Activated T-cell treated with anti-CD3 and anti-CD28 coated beads, Interleukin-2, amount 50 U/mL, for 24 hours (primary cell): ENCODE results near the gene EBI3.
"Not testable (repeated sequence)": the region's sequence is repeated elsewhere in the genome, so short reads cannot be mapped to it uniquely, and the experiment has no call there.

Experiments used
- DNase-seq: peaks from one replicate; pipeline ENCODE4 v3.0.0-alpha.2; 2020
- H3K27ac Mint-ChIP-seq: 2 replicates; pipeline ENCODE4 v1.8.0; 2020; ENCODE audit warnings: mild to moderate bottlenecking, mixed read lengths
- H3K27me3 Mint-ChIP-seq: 2 replicates; pipeline ENCODE4 v1.8.0; 2020; ENCODE audit warnings: mixed read lengths
- H3K36me3 Mint-ChIP-seq: 2 replicates; pipeline ENCODE4 v1.8.0; 2020; ENCODE audit warnings: low read depth, mixed read lengths
- H3K4me1 Mint-ChIP-seq: 2 replicates; pipeline ENCODE4 v1.8.0; 2020; ENCODE audit warnings: low read depth, mixed read lengths
- H3K4me3 Mint-ChIP-seq: 2 replicates; pipeline ENCODE4 v1.8.0; 2020; ENCODE audit warnings: mild to moderate bottlenecking, moderate library complexity, mixed read lengths
- H3K9me3 Mint-ChIP-seq: 2 replicates; pipeline ENCODE4 v1.8.0; 2020; ENCODE audit warnings: mixed read lengths

Gene EBI3

GRCh38 chr19:4217429-4218264 lies 11.7 kb upstream of the EBI3 start:
- Mint-ChIP-seq H3K36me3 (no peaks in the 10 kb centered on the region), H3K27ac (no peak overlapping the region), H3K27me3 (no peaks in the 10 kb centered on the region), H3K9me3 (peaks cover 6% of the 10 kb centered on the region), H3K4me1 (peaks cover 7% of the 10 kb centered on the region), H3K4me3 (no peak overlapping the region)
- no peak for DNase-seq

- not testable (repeated sequence) for H3K4me1 Mint-ChIP-seq, DNase-seq, H3K27ac Mint-ChIP-seq, H3K9me3 Mint-ChIP-seq, H3K27me3 Mint-ChIP-seq, H3K36me3 Mint-ChIP-seq, H3K4me3 Mint-ChIP-seq
Observed at GRCh38 chr19:4218523-4218922, 10.8 kb upstream of the EBI3 start.

- Mint-ChIP-seq H3K4me3 (no peak overlapping the region), H3K27ac (no peak overlapping the region), H3K27me3 (no peaks in the 10 kb centered on the region), H3K36me3 (no peaks in the 10 kb centered on the region), H3K9me3 (peaks cover 6% of the 10 kb centered on the region), H3K4me1 (no peaks in the 10 kb centered on the region)
- no peak for DNase-seq
Observed at GRCh38 chr19:4220188-4220587, 9.1 kb upstream of the EBI3 start.

- H3K27ac Mint-ChIP-seq = no peak overlapping the region
- no peaks in the 10 kb centered on the region for H3K36me3 Mint-ChIP-seq
- H3K27me3 Mint-ChIP-seq = peaks cover 2% of the 10 kb centered on the region
Observed at GRCh38 chr19:4224470-4224869, 4.9 kb upstream of the EBI3 start.

DNA sequence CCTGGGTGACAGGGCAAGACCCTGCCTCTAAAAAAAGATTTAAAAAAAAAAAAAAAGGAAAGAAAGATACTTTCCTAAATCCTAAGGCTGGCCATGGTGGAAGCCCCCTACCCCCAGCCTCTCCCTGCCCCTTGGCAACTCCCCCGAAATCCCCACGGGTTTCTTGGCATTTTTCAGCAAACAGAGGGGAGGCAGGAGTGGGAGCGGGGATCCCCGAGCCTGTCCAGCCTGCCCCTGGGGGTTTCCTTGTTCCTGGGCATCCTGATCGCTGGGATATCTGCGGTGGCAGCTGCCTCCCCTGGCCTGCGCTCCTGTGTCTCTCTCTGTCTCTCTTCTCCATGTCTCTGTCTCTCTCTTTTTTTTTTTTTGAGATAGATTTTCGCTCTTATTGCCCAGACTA lies 3.4 kb upstream of the EBI3 start:
- DNase-seq = no peak
- Mint-ChIP-seq H3K4me3 (no peak overlapping the region), H3K4me1 (peaks cover 1% of the 10 kb centered on the region), H3K27ac (no peak overlapping the region), H3K27me3 (peaks cover 6% of the 10 kb centered on the region), H3K9me3 (no peaks in the 10 kb centered on the region), H3K36me3 (no peaks in the 10 kb centered on the region)

More at GRCh38 chr19:4224470-4224869, 4.9 kb upstream of the EBI3 start:
- no peak overlapping the region for H3K4me3 Mint-ChIP-seq
- H3K9me3 Mint-ChIP-seq = no peaks in the 10 kb centered on the region
- no peak for DNase-seq
- H3K4me1 Mint-ChIP-seq = peaks cover 1% of the 10 kb centered on the region

DNA sequence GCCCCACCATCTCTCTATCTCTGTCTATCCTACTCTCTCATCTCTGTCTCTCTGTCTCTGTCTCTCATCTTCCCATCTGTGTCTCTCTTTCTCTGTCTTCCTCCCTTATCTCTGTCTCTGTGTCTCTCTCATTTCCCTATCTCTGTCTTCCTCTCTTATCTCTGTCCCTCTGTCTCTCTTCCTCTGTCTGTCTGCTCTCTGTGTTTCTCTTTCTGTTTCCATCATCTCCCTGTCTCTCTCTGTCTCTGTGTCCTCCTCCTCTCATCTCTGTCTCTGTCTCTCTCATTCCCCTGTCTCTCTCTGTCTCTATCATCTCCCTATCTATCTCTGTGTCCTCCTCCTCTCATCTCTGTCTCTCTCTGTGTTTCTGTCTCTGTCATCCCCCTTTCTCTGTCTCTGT lies 1.6 kb upstream of the EBI3 start:
- Mint-ChIP-seq H3K9me3 (no peaks in the 10 kb centered on the region), H3K27me3 (peaks cover 16% of the 10 kb centered on the region), H3K27ac (no peak overlapping the region), H3K36me3 (no peaks in the 10 kb centered on the region), H3K4me3 (no peak overlapping the region), H3K4me1 (peaks cover 1% of the 10 kb centered on the region)
- no peak for DNase-seq

DNA sequence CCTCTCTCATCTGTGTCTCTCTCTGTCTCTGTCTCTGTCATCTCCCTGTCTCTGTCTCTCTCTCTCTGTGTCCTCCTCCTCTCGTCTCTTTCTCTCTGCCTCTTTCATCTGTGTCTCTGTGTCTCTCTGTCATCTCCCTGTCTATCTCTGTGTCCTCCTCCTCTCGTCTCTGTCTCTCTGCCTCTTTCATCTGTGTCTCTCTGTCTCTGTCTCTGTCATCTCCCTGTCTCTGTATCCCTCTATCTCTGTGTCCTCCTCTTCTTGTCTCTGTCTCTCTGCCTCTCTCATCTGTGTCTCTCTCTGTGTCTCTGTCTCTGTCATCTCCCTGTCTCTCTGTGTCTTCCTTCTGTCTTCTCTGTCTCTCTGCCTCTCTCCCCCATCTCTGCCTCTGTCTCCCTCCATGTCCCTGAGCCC lies 551 bp upstream of the EBI3 start:
- Mint-ChIP-seq H3K36me3 (no peaks in the 10 kb centered on the region), H3K4me3 (no peak overlapping the region), H3K27ac (no peak overlapping the region), H3K9me3 (no peaks in the 10 kb centered on the region), H3K27me3 (peaks cover 21% of the 10 kb centered on the region), H3K4me1 (peaks cover 1% of the 10 kb centered on the region)
- no peak for DNase-seq

GRCh38 chr19:4230237-4230636 lies 914 bp downstream of the EBI3 start:
- H3K36me3 Mint-ChIP-seq, H3K4me3 Mint-ChIP-seq, H3K27ac Mint-ChIP-seq, H3K4me1 Mint-ChIP-seq, DNase-seq, H3K9me3 Mint-ChIP-seq: not testable (repeated sequence)
- H3K27me3 Mint-ChIP-seq = peaks cover 23% of the 10 kb centered on the region

DNA sequence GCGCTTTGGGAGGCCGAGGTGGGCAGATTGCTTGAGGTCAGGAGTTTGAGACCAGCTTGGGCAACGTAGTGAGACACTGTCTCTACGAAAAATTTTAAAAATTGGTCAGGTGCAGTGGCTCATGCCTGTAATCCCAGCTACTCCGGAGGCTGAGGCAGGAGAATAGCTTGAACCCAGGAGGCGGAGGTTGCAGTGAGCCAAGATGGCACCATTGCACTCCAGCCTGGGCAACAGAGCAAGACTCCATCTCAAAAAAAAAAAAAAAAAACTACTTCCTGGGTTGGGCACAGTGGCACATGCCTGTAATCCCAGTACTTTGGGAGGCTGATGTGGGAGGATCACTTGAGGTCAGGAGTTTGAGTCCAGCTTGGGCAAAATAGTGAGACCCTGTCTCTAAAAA lies 2.2 kb downstream of the EBI3 start:
- not testable (repeated sequence) for H3K4me1 Mint-ChIP-seq, DNase-seq, H3K9me3 Mint-ChIP-seq, H3K36me3 Mint-ChIP-seq, H3K4me3 Mint-ChIP-seq, H3K27ac Mint-ChIP-seq
- peaks cover 23% of the 10 kb centered on the region for H3K27me3 Mint-ChIP-seq

DNA sequence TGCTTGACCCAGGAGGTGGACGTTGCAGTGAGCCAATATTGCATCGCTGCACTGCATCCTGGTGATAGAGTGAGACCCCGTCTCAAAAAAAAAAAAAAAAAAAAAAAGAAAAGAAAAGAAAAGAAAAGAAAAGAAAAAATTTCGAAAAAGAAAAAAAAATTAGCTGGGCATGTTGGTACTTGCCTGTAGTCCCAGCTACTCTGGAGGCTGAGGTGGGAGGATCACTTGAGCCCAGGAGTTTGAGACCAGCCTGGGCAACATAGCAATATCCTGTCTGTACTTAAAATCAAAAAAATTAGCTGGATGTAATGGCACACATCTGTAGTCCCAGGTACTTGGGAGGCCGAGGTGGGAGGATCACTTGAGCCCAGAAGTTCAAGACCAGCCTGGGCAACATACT lies 2.8 kb downstream of the EBI3 start:
- peaks cover 23% of the 10 kb centered on the region for H3K27me3 Mint-ChIP-seq
- H3K36me3 Mint-ChIP-seq, DNase-seq, H3K27ac Mint-ChIP-seq, H3K4me3 Mint-ChIP-seq, H3K4me1 Mint-ChIP-seq, H3K9me3 Mint-ChIP-seq: not testable (repeated sequence)

DNA sequence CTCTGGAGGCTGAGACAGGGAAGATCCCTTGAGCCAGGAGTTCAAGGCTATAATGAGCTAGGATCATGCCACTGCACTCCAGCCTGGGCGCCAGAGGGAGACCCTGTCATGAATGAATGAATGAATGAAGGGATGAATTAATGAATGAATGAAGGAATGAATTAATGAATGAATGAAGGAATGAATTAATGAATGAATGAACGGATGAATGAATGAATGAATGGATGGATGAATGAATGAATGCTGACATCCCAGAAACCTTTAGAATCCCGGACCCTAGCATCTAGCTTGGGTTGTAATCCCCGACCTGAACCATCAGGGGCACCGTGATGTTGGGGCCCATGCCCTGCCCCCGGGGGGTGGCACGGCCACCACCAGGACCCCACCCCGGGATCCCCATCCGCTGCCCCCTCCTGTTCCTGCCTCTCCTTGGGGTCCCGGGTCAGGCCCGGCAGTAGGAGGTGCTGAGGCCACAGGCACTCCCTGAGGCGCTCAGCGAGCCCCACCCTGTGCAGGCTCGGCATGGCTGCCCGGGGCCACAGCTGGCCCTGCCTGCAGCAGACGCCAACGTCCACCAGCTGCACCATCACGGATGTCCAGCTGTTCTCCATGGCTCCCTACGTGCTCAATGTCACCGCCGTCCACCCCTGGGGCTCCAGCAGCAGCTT lies 3.4 kb downstream of the EBI3 start:
- no peak for DNase-seq
- H3K9me3 Mint-ChIP-seq = no peaks in the 10 kb centered on the region
- H3K4me1 Mint-ChIP-seq = no peaks in the 10 kb centered on the region
- H3K36me3 Mint-ChIP-seq = no peaks in the 10 kb centered on the region
- H3K27me3 Mint-ChIP-seq = peaks cover 23% of the 10 kb centered on the region
- H3K27ac Mint-ChIP-seq = no peak overlapping the region
- no peak overlapping the region for H3K4me3 Mint-ChIP-seq

DNA sequence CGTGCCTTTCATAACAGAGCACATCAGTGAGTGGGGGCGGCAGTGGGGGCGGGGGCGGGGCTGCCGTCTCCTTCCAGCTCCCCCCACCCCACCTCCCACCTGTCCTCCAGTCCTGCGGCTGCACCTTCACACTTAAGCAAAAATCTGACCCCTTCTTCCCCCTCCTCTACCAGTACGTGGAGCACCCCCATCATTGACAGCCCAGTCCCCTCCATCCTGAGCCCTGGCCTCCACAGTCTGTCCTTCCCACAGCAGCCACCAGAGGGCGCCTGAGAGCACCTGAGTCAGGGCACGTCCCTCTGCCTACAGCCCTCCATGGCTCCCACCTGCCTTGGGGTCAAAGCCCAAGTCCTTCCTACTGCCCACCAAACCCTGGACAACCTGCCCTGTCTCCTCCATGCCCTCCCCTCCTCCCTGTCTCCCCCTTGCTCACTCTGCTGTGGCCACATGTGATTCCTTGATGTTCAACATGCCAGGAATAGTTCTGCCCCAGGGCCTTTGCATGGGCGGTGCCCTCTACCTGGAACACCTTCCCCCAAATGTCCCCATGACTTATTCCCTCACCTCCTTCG lies 4.0 kb downstream of the EBI3 start:
- H3K27ac Mint-ChIP-seq = no peak overlapping the region
- no peaks in the 10 kb centered on the region for H3K4me1 Mint-ChIP-seq
- no peaks in the 10 kb centered on the region for H3K36me3 Mint-ChIP-seq
- DNase-seq = peak; percentile 81
- peaks cover 23% of the 10 kb centered on the region for H3K27me3 Mint-ChIP-seq
- no peaks in the 10 kb centered on the region for H3K9me3 Mint-ChIP-seq
- no peak overlapping the region for H3K4me3 Mint-ChIP-seq

DNA sequence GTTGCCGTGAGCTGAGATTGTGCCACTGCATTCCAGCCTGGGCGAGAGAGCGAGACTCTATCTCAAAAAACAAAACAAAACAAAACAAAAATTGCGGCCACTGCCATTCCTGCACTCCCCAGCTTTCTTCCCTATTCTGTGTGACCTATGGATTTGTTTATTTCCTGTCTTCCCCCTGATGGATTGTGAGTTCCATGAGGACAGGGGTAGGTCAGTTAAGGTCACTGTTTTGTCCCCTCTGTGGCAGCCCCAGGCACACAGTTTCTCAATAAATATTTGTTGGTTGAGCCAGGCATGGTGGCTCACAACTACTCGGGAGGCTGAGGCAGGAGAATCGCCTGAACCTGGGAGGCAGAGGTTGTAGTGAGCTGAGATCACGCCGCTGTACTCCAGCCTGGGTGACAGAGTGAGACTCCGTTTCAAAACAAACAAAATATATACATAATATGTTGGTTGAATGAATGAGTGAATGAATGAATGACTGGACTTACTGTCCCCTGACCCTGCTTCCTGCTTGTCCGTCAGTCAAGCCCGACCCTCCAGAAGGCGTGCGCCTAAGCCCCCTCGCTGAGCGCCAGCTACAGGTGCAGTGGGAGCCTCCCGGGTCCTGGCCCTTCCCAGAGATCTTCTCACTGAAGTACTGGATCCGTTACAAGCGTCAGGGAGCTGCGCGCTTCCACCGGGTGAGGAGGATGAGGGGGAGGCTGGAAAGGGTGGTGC lies 5.0 kb downstream of the EBI3 start:
- peaks cover 23% of the 10 kb centered on the region for H3K27me3 Mint-ChIP-seq
- no peak for DNase-seq
- no peak overlapping the region for H3K27ac Mint-ChIP-seq
- no peaks in the 10 kb centered on the region for H3K9me3 Mint-ChIP-seq
- H3K4me1 Mint-ChIP-seq = no peaks in the 10 kb centered on the region
- H3K36me3 Mint-ChIP-seq = no peaks in the 10 kb centered on the region
- no peak overlapping the region for H3K4me3 Mint-ChIP-seq

GRCh38 chr19:4234862-4235201 lies 5.5 kb downstream of the EBI3 start:
- Mint-ChIP-seq H3K4me1 (no peaks in the 10 kb centered on the region), H3K27me3 (peaks cover 18% of the 10 kb centered on the region), H3K9me3 (no peaks in the 10 kb centered on the region), H3K36me3 (no peaks in the 10 kb centered on the region), H3K4me3 (no peak overlapping the region), H3K27ac (no peak overlapping the region)
- DNase-seq = no peak

GRCh38 chr19:4237510-4237909 lies 8.2 kb downstream of the EBI3 start:
- not testable (repeated sequence) for H3K9me3 Mint-ChIP-seq, H3K27me3 Mint-ChIP-seq, H3K27ac Mint-ChIP-seq, H3K36me3 Mint-ChIP-seq, H3K4me1 Mint-ChIP-seq, H3K4me3 Mint-ChIP-seq, DNase-seq
